NCI-H748 (cell line): ENCODE measurements around the gene FRG2B.
"Not testable (repeated sequence)": the region's sequence is repeated elsewhere in the genome, so short reads cannot be mapped to it uniquely, and the experiment has no call there.

Experiments used
- DNase-seq: peaks from one replicate; lab custom pipeline; 2025; ENCODE audit not compliant: unreplicated experiment; lab: John Stamatoyannopoulos, UW

FRG2B gene

DNA sequence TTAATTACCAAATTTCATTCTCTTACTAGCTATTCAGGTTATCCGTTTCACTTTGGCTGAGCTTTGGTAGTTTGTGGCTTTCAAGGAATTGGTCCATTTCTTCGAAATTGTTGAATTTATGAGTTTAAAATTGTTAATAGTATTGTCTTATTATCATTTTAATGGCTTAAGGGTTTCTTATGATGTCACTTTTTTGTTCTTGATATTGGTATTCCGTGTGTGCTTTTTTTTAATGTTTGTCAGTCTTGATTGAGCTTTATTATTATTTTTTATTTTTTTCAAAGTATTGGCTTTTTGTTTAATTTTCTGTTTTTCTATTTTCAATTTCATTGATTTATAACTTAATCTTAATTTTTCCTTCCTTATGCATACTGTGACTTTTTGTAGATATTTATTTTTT lies 25.9 kb downstream of the FRG2B start:
- DNase-seq: no peak

DNA sequence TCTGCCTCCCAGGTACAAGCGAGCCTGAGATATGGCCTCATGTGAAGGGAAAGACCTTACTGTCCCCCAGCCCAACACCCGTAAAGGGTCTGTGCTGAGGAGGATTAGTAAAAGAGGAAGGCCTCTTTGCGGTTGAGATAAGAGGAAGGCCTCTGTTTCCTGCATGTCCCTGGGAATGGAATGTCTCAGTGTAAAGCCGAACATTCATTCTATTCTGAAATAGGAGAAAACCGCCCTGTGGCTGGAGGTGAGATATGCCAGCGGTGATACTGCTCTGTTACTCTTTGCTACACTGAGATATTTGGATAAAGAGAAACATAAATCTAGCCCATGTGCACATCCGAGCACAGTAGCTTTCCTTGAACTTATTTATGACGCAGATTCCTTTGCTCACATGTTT lies 26.7 kb downstream of the FRG2B start:
- not testable (repeated sequence) for DNase-seq

DNA sequence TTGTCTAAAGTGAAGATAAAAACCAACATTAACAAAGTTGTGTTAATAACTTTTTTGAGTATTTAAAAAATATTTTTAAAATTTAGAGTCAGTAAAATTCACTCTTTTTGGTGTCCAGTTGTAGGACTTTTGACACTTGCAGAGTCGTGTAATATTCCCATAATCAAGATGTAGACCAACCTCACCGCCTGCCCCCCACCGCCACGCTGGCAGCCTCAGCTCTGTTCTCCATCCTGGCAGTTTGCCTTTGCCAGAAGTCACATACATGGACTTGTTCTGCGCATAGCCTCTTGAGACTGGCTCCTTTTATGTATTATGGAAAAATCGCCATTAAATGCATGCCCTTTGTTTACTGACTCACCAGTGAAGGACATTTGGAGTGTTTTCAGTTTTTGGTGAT lies 33.9 kb downstream of the FRG2B start:
- peak; percentile 6 for DNase-seq

DNA sequence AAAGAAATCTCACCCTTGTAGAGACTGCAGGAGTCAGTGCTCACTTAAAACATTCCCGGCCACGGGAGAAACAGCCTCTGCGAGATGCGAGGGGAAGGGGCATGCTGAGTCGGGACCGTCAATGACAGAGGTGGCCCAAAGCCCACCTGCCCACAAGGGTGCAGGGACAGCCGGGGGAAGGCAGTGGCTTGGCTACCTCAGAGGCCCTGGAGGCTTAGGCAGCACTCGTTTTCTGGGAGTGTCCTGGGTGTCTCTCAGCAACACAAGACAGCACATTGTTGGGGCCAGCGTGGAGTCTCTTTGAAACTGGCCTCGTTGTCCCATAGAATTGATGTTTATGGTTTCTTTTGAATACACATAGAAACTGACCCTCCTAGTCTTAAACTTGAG lies 35.6 kb downstream of the FRG2B start:
- DNase-seq: no peak

DNA sequence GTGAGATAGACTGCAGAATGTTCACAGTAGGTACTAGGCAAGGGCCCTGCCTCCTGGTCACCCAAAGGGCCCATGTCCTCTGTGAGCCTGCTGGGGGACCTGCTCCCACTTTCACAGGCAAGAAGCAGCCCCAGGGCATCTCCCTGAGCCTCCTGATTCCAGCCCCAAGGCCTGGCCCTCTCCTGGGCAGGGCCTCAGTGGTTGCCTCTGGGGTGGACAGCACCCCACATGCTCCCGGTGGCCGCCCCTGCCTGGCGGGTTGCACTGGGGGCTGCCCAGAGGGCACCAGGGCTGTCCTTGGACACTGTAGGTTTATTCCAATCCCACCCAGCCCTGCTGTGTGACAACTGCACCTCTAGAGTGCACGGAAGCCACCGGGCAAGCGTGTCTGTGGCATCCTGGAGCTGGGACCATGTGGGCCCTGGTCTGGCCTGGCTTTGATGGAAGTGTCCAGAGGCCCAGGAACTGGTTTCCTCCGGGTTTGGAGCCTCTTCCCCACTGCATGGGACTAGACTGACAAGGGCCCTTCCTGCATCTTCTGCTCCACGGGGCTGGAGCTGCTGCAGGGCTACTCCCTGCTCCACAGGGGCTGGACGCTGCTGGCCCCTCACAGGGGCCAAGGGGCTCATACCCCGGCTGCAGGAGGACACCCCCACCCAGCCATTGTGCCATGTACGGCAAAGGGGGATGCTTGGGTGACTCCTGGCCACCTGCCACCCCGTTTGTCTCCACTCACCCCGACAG lies 36.2 kb downstream of the FRG2B start:
- DNase-seq: no peak

DNA sequence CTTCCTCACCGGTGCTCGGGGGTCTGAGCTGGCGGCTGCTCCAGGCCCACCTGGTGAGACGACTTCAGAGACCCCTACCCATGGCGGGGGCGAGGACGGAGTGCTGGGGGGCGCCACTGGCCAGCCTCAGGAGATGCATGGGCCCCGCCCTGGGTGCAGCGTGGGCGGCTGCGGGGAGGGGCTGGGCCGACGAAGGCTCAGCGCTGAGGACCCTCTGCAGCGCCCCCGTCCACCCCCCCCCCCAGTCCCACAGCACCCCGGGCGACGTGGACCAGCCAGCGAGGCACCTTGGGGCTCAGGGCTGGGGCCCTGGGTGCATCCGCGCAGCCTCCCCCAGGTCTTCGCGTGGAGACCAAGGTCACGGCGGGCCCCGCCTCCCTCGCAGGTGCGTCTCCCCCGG lies 49.6 kb downstream of the FRG2B start:
- not testable (repeated sequence) for DNase-seq
